HUES64 (cell line): ENCODE measurements around the gene HMBS.

Source experiments
- H3K27ac ChIP-seq: 2 replicates; pipeline ENCODE4 v1.7.0; 2013; ENCODE audit warnings: low read depth, low read length, inconsistent platforms
- H3K27me3 ChIP-seq: 2 replicates; pipeline ENCODE4 v1.6.1; 2013; ENCODE audit warnings: mild to moderate bottlenecking, low read length; ENCODE audit not compliant: insufficient read depth
- H3K36me3 ChIP-seq: 2 replicates; pipeline ENCODE4 v1.6.1; 2013; ENCODE audit warnings: mild to moderate bottlenecking, low read length; ENCODE audit not compliant: insufficient read depth
- H3K4me1 ChIP-seq: 2 replicates; pipeline ENCODE4 v1.6.1; 2013; ENCODE audit warnings: mild to moderate bottlenecking, low read length, moderate library complexity; ENCODE audit not compliant: insufficient read depth
- H3K4me3 ChIP-seq: 2 replicates; pipeline ENCODE4 v1.5.1; 2013; ENCODE audit warnings: mild to moderate bottlenecking, low read length, moderate library complexity
- H3K9ac ChIP-seq: 2 replicates; pipeline ENCODE4 v1.6.1; 2013; ENCODE audit warnings: mild to moderate bottlenecking, low read depth, low read length
- H3K9me3 ChIP-seq: 2 replicates; pipeline ENCODE4 v1.6.1; 2013; ENCODE audit warnings: low read depth, low read length; ENCODE audit not compliant: insufficient read depth
- WGBS: fragments of 150-250, 120-280 bp; methylation state at CpG from one replicate; pipeline ENCODE4 v1.1.7; 2013; ENCODE audit warnings: missing lambda C conversion rate; 5-methylcytosine and 5-hydroxymethylcytosine counted together

HMBS gene

GRCh38 chr11:119114351-119114750, 29.7 kb downstream of the HMBS start:
- H3K4me3 ChIP-seq, result no peak overlapping the region
- peaks cover 3% of the 10 kb centered on the region; the same call in 1 of the 2 replicates for H3K4me1 ChIP-seq
- 89% methylated on average over 5 of the region's 5 CpGs for WGBS
- H3K27ac ChIP-seq, result no peak overlapping the region
- no peaks in the 10 kb centered on the region for H3K27me3 ChIP-seq
- no peaks in the 10 kb centered on the region for H3K9me3 ChIP-seq
- H3K9ac ChIP-seq, result no peak overlapping the region
- H3K36me3 ChIP-seq, result no peaks in the 10 kb centered on the region; the same call in 1 of the 2 replicates

- no peaks in the 10 kb centered on the region for H3K27me3 ChIP-seq
- H3K4me1 ChIP-seq, result peaks cover 3% of the 10 kb centered on the region; the same call in 1 of the 2 replicates
- H3K9me3 ChIP-seq, result no peaks in the 10 kb centered on the region
- H3K9ac ChIP-seq, result no peak overlapping the region
- H3K36me3 ChIP-seq, result no peaks in the 10 kb centered on the region; the same call in 1 of the 2 replicates
- no peak overlapping the region for H3K27ac ChIP-seq
- 89% methylated on average over 24 of the region's 24 CpGs for WGBS
- H3K4me3 ChIP-seq, result no peak overlapping the region
These were observed 31.0 kb downstream of the HMBS start for GRCh38 chr11:119115484-119116234.

- H3K9ac ChIP-seq, result no peak overlapping the region
- H3K36me3 ChIP-seq, result no peaks in the 10 kb centered on the region; the same call in 1 of the 2 replicates
- no peak overlapping the region for H3K4me3 ChIP-seq
- no peaks in the 10 kb centered on the region for H3K9me3 ChIP-seq
- peaks cover 3% of the 10 kb centered on the region; the same call in 1 of the 2 replicates for H3K4me1 ChIP-seq
- H3K27ac ChIP-seq, result no peak overlapping the region
- WGBS, result 93% methylated on average over 9 of the region's 10 CpGs
- no peaks in the 10 kb centered on the region for H3K27me3 ChIP-seq
These were observed 31.5 kb downstream of the HMBS start for GRCh38 chr11:119116235-119116594.

GRCh38 chr11:119116601-119117000, 31.9 kb downstream of the HMBS start:
- H3K27me3 ChIP-seq, result no peaks in the 10 kb centered on the region
- no peak overlapping the region for H3K27ac ChIP-seq
- no peaks in the 10 kb centered on the region; the same call in 1 of the 2 replicates for H3K36me3 ChIP-seq
- H3K9me3 ChIP-seq, result no peaks in the 10 kb centered on the region
- no peak overlapping the region for H3K9ac ChIP-seq
- H3K4me1 ChIP-seq, result peaks cover 3% of the 10 kb centered on the region; the same call in 1 of the 2 replicates
- WGBS, result 83% methylated on average over 5 of the region's 5 CpGs
- H3K4me3 ChIP-seq, result no peak overlapping the region

- WGBS, result 88% methylated on average over 3 of the region's 3 CpGs
- H3K36me3 ChIP-seq, result no peaks in the 10 kb centered on the region; the same call in 1 of the 2 replicates
- peaks cover 4% of the 10 kb centered on the region; the same call in 1 of the 2 replicates for H3K4me1 ChIP-seq
- H3K9ac ChIP-seq, result no peak overlapping the region
- no peak overlapping the region for H3K4me3 ChIP-seq
- H3K27ac ChIP-seq, result no peak overlapping the region
- no peaks in the 10 kb centered on the region for H3K9me3 ChIP-seq
- no peaks in the 10 kb centered on the region for H3K27me3 ChIP-seq
These were observed 32.5 kb downstream of the HMBS start for GRCh38 chr11:119117004-119117706.

- 88% methylated on average over 4 of the region's 5 CpGs for WGBS
- Histone ChIP-seq H3K27ac (no peak overlapping the region), H3K27me3 (no peaks in the 10 kb centered on the region), H3K36me3 (no peaks in the 10 kb centered on the region; the same call in 1 of the 2 replicates), H3K9me3 (no peaks in the 10 kb centered on the region), H3K4me3 (no peak overlapping the region), H3K4me1 (peaks cover 8% of the 10 kb centered on the region; the same call in 1 of the 2 replicates), H3K9ac (no peak overlapping the region)
These were observed 33.5 kb downstream of the HMBS start for GRCh38 chr11:119118227-119118626.

GRCh38 chr11:119118946-119119345, 34.3 kb downstream of the HMBS start:
- H3K27ac ChIP-seq, result no peak overlapping the region
- H3K9ac ChIP-seq, result no peak overlapping the region
- peaks cover 4% of the 10 kb centered on the region; the same call in 1 of the 2 replicates for H3K4me1 ChIP-seq
- H3K9me3 ChIP-seq, result no peaks in the 10 kb centered on the region
- H3K4me3 ChIP-seq, result no peak overlapping the region
- H3K27me3 ChIP-seq, result no peaks in the 10 kb centered on the region
- no CpG with 5 or more reads among the region's 1 CpG for WGBS
- H3K36me3 ChIP-seq, result peaks cover 3% of the 10 kb centered on the region

- Histone ChIP-seq H3K4me1 (peaks cover 4% of the 10 kb centered on the region; the same call in 1 of the 2 replicates), H3K9me3 (no peaks in the 10 kb centered on the region), H3K27ac (no peak overlapping the region; the same call in 1 of the 2 replicates), H3K9ac (peak overlapping the region; percentile 76), H3K36me3 (peaks cover 10% of the 10 kb centered on the region), H3K4me3 (peak overlapping the region; percentile 65), H3K27me3 (no peaks in the 10 kb centered on the region)
- 62% methylated on average over 5 of the region's 5 CpGs for WGBS
These were observed 35.9 kb downstream of the HMBS start for GRCh38 chr11:119120639-119121007.

- peaks cover 10% of the 10 kb centered on the region for H3K36me3 ChIP-seq
- H3K4me1 ChIP-seq, result peaks cover 4% of the 10 kb centered on the region; the same call in 1 of the 2 replicates
- H3K9ac ChIP-seq, result peak within 1 kb of the TSS; percentile 88
- peak within 1 kb of the TSS; percentile 97 for H3K4me3 ChIP-seq
- H3K27me3 ChIP-seq, result no peaks in the 10 kb centered on the region
- H3K27ac ChIP-seq, result peak within 1 kb of the TSS; percentile 48
- no peaks in the 10 kb centered on the region for H3K9me3 ChIP-seq
- WGBS, result under 1% methylated on average over 53 of the region's 54 CpGs
These were observed 36.5 kb downstream of the HMBS start, which contains the start of gene HINFP for GRCh38 chr11:119121008-119121810. Gene HINFP (plus strand): TSS chr11:119121580. CDS start chr11:119126945, 5,365 bp downstream.

- peak overlapping the region; percentile 48; the same call in 1 of the 2 replicates for H3K27ac ChIP-seq
These were observed 37.1 kb downstream of the HMBS start for GRCh38 chr11:119121811-119122124.

More at GRCh38 chr11:119121811-119122124, 37.1 kb downstream of the HMBS start:
- H3K9me3 ChIP-seq, result no peaks in the 10 kb centered on the region
- peaks cover 4% of the 10 kb centered on the region; the same call in 1 of the 2 replicates for H3K4me1 ChIP-seq
- H3K36me3 ChIP-seq, result peaks cover 11% of the 10 kb centered on the region
- H3K4me3 ChIP-seq, result peak overlapping the region; percentile 97
- WGBS, result under 1% methylated on average over 20 of the region's 20 CpGs
- no peaks in the 10 kb centered on the region for H3K27me3 ChIP-seq
- H3K9ac ChIP-seq, result peak overlapping the region; percentile 88
